ENCODE measurements around the gene GARIN5A. TPM values are rescaled to one million over a fixed set of nuclear protein-coding genes. Genes with fewer than 3 reads are reported as not detected.

The GARIN5A gene
- total RNA-seq, 2 experiments from 2014 or later = 0.59 to 0.63 TPM

- no peak overlapping the region for H3K4me3 ChIP-seq (ENCODE audit: low read depth, low read length, poor library complexity, severe bottlenecking)
- no peaks in the 10 kb centered on the region for H3K4me1 ChIP-seq (ENCODE audit: insufficient read depth, low read length, poor library complexity, severe bottlenecking)
- no TSS peak for BruUV-seq (replicated peaks)
- peaks cover 10% of the 10 kb centered on the region for H3K36me3 ChIP-seq (ENCODE audit: insufficient read depth, low read length)
- ChIA-PET CTCF (ENCODE audit: unreplicated experiment) (no interaction called here), POLR2A (no interaction called here)
- peaks cover 9% of the 10 kb centered on the region for H3K9me3 ChIP-seq (ENCODE audit: low read length)
- TF ChIP-seq EZH2phosphoT487 (IDR thresholded peaks at IDR 0.05; ENCODE audit: borderline replicate concordance, low read depth, low read length) (no peak), CTCF (conservative IDR thresholded peaks at IDR 0.05; ENCODE audit: low read length) (no peak)
- no peaks in the 10 kb centered on the region for H3K9me2 ChIP-seq (ENCODE audit: insufficient read depth, low read length)
- DNase-seq (ENCODE audit: low spot score) = no peak
- no peak overlapping the region for H3K4me2 ChIP-seq (ENCODE audit: low read length)
- no peaks in the 10 kb centered on the region for H3K79me2 ChIP-seq (ENCODE audit: insufficient read depth, low read depth, low read length)
- intact Hi-C loops (cut with micrococcal nuclease; ENCODE audit: unreplicated experiment) = no loop called here
- H4K20me1 ChIP-seq (ENCODE audit: insufficient read depth, low read length) = no peaks in the 10 kb centered on the region
- no peak overlapping the region for H2AFZ ChIP-seq (ENCODE audit: low read length)
- H3K27ac ChIP-seq (ENCODE audit: low read depth, low read length, poor library complexity, severe bottlenecking) = no peak overlapping the region
Observed at GRCh38 chr19:50490991-50491472, 14.4 kb upstream of the GARIN5A start.

GRCh38 chr19:50490411-50490811 lies 13.8 kb upstream of the GARIN5A start:
- no TSS peak for BruUV-seq (replicated peaks)
- Histone ChIP-seq H3K36me3 (ENCODE audit: insufficient read depth, low read length) (peaks cover 16% of the 10 kb centered on the region), H3K4me3 (ENCODE audit: low read depth, low read length, poor library complexity, severe bottlenecking) (no peak overlapping the region), H3K79me2 (ENCODE audit: insufficient read depth, low read depth, low read length) (no peaks in the 10 kb centered on the region), H3K4me1 (ENCODE audit: insufficient read depth, low read length, poor library complexity, severe bottlenecking) (no peaks in the 10 kb centered on the region), H3K27ac (ENCODE audit: low read depth, low read length, poor library complexity, severe bottlenecking) (no peak overlapping the region), H3K9me3 (ENCODE audit: low read length) (peaks cover 13% of the 10 kb centered on the region), H2AFZ (ENCODE audit: low read length) (no peak overlapping the region), H3K4me2 (ENCODE audit: low read length) (no peak overlapping the region), H3K9me2 (ENCODE audit: insufficient read depth, low read length) (no peaks in the 10 kb centered on the region), H4K20me1 (ENCODE audit: insufficient read depth, low read length) (no peaks in the 10 kb centered on the region)
- DNase-seq (ENCODE audit: low spot score) = no peak
- ChIA-PET CTCF (ENCODE audit: unreplicated experiment) (no interaction called here), POLR2A (no interaction called here)
- intact Hi-C loops (cut with micrococcal nuclease; ENCODE audit: unreplicated experiment) = no loop called here
- no peak for TF ChIP-seq EZH2phosphoT487 (IDR thresholded peaks at IDR 0.05; ENCODE audit: borderline replicate concordance, low read depth, low read length)
- no peak for TF ChIP-seq CTCF (conservative IDR thresholded peaks at IDR 0.05; ENCODE audit: low read length)

- no peak for TF ChIP-seq CTCF (conservative IDR thresholded peaks at IDR 0.05; ENCODE audit: low read length)
- TF ChIP-seq EZH2phosphoT487 (IDR thresholded peaks at IDR 0.05; ENCODE audit: borderline replicate concordance, low read depth, low read length) = no peak
- Histone ChIP-seq H4K20me1 (ENCODE audit: insufficient read depth, low read length) (no peaks in the 10 kb centered on the region), H3K9me3 (ENCODE audit: low read length) (peaks cover 13% of the 10 kb centered on the region), H3K36me3 (ENCODE audit: insufficient read depth, low read length) (peaks cover 25% of the 10 kb centered on the region), H3K79me2 (ENCODE audit: insufficient read depth, low read depth, low read length) (no peaks in the 10 kb centered on the region), H3K4me1 (ENCODE audit: insufficient read depth, low read length, poor library complexity, severe bottlenecking) (no peaks in the 10 kb centered on the region), H3K4me2 (ENCODE audit: low read length) (no peak overlapping the region), H3K4me3 (ENCODE audit: low read depth, low read length, poor library complexity, severe bottlenecking) (no peak overlapping the region), H2AFZ (ENCODE audit: low read length) (no peak overlapping the region), H3K27ac (ENCODE audit: low read depth, low read length, poor library complexity, severe bottlenecking) (no peak overlapping the region), H3K9me2 (ENCODE audit: insufficient read depth, low read length) (no peaks in the 10 kb centered on the region)
- no peak for DNase-seq (ENCODE audit: low spot score)
- intact Hi-C loops (cut with micrococcal nuclease; ENCODE audit: unreplicated experiment) = no loop called here
- POLR2A ChIA-PET = no interaction called here
- CTCF ChIA-PET (ENCODE audit: unreplicated experiment) = no interaction called here
- BruUV-seq (replicated peaks) = no TSS peak
Observed at GRCh38 chr19:50489461-50490011, 12.9 kb upstream of the GARIN5A start.

Measured in OCI-LY7 (cell line).